HG02943 (cell line): ENCODE measurements around the gene EFNB2.

Experiments used
- ATAC-seq: cut with Tn5 transposase; IDR thresholded peaks from one replicate; pipeline ENCODE4 v1.9.1; 2021; ENCODE audit warnings: mild to moderate bottlenecking, low read depth, moderate library complexity; ENCODE audit not compliant: unreplicated experiment

The EFNB2 gene

DNA sequence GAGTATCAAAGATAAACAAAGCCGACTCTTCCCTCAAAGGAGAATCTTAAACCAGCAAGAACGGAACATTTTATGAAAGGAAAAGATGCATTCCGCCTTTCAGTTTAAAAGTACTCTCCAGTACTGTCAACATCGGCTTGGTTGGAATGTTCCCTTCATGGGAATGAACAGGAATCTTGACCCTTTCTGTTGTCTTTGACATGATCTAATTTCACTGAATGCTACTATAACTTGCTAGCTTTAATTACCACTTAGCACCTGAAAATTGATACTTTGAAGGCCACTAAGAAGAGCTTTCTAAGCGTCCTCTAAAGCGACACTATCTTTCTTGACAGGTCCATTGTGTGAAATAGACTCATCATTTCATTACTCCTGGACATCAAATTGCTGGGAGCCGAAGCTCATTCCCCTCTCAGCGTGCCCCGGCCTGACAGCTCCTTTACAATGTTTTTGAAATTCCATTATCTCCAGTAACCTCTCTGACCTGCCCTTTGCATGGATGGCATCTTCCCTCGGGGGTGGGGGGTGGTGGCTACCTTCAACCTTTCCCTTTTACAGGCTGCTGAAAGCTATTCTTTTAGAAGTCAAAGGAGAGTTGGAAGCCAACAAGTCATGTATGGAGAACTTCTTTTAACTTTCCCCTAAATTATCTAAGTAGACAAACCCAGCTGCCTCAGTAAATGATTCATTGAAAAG is 67.9 kb downstream of the EFNB2 start:
- no peak for ATAC-seq

DNA sequence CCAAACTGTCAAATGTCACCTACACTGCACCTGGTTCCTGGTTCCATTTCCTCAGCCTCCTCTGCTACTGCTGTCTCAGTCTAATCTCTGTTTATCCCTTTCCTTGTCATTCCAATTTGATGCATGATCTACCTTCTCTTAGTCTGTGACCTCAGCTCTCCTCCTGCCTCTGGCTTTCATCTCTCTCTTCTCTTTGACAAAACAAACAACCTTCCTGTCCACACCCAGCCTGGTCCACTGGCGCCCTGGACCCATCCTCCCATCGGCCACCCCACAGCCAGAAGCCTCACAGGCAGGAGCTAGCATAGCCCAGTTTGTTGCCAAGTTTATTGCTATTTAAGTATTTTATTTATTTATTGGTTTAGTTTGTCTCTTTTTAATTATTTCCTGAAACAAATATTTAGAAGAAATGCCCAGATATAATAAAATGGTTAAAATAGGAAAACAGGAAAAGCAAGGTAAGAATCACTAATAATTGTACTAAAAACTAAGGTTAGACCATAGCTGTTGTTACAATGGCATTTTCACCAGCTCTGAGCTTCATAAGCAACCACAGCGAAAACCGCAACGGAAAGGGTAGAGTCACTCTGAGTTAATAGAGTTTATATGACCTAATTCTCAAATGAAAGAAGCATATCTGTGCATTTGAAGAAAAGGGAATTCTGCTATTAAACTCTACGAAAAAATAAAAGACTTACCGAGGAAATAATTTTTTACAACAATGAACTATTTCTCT is 68.6 kb downstream of the EFNB2 start:
- ATAC-seq: no peak

DNA sequence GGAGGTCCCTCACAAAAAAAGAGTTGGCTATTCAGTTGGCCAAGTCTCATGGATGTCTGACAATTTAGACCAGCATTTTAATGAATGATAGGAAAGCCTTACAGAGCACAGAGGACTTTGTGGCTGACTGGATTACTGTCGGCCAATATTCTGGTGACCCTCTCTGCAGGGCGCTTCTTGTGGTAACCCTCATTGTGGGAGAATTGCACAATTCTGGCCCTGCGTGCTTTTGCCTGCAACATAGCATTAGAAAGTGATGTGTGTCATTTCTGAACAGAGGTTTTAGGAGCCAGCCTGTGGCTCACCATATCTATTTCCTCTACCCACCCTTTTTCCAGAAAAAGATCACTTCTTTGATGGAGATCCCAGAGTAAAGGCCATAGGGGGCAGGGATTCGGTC is 71.4 kb downstream of the EFNB2 start:
- ATAC-seq: no peak

DNA sequence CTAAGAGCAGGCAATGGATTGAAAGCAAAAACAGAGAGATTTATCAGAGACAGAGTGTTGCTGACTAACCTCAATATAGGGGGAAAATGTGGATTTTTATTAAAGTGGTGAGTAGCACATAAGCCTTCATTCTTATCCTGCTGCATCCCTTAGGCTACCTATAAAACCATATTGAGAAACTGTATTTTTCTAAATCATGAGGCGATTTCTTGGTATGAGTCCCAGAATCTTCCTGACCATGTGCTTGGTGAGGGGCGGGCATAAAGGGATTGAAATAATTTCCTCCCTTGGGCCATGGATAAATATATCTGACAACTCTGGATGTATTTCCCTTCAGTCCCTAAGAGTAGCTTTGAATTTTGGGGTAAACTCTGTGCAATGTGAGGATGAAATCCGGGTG is 72.8 kb downstream of the EFNB2 start:
- no peak for ATAC-seq

DNA sequence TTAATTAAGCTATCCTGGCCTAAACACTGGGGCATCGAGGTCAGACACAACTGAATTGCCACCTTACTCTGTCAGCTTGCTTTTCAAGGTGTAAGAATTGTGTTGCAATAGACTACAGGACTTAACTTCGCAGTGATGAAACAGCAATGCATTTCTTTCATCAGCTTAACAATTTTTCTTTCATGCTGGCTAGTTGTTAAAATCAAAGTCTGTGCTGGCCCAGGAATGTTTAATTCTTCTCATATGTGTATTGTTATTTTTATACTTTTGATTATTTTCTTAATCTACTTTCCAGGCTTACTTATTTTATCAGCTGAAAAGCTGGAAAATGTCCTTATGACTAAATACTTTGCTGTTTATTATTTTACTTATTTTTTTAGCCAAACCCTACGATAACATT is 79.7 kb downstream of the EFNB2 start:
- no peak for ATAC-seq

DNA sequence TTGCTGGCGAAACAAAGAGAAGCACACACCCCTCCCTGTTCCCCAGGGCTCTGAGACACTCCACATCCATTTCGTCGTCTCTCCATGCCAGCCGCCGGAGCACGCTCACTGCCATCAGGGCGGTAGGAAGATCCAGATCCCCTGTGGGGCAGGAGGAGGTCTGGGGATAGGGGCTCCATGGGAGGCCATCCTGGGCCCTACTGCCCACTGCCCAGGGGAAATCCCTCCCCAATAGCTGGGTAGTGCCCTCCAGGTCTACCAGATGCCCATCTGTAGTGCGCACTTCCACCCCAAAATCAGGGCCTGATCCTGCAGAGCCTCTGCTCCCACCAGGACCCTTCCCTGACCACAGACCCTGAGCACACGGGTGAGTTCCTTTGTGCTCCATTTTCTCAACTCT is 80.3 kb downstream of the EFNB2 start:
- no peak for ATAC-seq

DNA sequence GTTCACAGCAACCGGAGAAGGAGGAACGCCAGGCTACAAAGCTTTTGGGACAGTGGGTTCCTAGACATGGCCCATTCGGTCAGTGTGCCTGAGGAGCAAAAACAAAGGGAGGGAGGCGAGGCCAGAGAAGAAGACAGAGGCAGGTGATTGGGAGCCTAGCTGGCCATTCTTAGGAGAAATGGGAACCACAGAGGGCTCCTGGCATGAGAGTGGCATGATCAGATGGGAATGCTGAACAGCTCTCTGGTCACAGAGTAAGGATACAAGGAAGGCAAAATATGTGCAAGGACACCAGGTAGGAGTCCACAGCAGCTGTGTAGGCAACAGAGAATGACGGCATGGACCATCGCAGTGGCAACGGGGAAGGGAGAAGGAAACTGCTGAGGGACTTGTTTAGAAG is 82.4 kb downstream of the EFNB2 start:
- no peak for ATAC-seq

DNA sequence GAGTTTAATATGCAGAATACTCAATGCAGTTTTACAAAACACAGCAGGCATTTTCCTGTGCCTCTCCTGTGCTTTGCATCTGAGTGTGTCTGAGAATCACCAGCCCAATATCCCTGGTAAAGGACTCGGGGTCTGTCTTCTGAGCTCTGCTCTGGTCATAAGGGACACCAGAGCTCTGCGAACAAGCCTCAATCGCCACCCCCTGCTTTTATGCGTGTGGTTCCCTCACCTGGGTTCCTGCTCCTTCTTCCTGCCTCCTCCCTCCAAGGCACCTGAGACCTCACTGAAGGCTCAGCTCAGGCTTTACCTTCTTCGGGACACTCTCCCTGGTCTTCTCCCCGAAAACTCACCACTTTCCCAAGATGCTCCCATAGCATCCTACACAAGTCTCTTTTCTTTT is 84.5 kb downstream of the EFNB2 start:
- ATAC-seq: no peak

DNA sequence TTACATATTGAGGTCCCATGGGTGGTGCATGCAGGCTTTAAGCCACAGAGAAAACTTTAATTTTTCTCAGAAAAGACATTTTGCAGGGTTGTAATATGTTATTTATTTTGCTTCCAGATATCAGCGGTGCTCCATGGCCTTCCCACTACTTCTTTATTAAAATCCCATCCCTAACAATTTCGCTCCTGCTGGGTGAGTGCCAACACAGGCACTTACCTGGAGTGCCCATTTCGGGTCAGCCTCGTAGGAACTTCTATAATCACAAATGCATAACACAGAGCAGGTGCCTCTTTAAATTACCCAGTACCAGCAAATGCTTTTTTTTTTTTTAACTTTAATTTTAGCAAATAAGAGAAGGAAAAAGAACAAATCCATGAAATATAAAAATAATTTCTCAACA is 86.4 kb downstream of the EFNB2 start:
- ATAC-seq: no peak

DNA sequence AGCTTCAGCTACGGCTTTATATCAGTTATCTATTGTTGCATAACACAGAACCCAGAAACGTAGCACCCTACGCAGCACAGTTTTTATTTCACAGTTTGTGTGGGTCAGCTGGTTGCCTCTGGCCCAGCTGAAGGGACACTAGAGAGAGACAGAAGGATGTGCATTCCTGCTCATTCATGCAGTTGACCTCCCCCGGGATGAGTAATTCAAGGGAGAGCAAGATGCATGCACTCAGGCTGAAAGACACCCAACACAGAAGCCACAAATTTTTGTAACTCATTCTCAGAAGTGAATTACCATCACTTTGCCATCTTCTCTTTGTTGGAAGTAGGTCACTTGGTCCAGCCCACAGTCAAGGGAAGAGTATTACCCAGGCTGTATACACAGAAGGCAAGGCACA is 89.5 kb downstream of the EFNB2 start:
- no peak for ATAC-seq

DNA sequence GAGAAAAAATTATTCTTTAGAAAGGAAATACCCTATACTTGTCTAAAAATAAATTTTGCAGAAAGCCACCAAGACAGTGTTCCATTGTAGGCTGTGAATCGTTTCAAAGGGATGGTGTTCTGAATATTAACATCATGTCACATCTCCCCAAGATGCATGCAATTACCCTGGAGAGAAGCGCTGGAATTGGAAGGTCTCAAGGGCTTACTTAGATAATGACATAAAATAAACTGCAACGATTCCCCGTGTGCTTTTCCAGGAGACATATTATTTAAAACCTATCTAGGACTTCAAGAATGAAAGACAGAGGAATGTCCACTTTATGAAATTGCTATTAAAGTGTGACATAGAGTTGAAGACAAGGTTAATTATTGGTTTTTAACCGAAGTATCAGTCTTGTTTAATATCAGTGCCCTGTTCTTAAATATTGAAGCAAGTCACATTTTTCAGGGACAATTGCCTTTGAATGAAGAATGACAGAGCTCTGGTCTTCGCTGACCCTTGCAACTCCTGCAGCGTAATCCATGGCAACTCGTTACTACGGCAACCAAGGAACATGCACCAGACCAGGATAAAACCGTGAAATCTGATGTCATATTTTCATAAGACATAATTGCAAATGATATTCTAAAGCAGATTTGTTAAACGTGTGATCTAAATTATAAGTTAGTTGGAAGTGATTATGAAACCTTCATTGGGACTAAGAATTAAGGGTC is 91.7 kb downstream of the EFNB2 start:
- no peak for ATAC-seq

DNA sequence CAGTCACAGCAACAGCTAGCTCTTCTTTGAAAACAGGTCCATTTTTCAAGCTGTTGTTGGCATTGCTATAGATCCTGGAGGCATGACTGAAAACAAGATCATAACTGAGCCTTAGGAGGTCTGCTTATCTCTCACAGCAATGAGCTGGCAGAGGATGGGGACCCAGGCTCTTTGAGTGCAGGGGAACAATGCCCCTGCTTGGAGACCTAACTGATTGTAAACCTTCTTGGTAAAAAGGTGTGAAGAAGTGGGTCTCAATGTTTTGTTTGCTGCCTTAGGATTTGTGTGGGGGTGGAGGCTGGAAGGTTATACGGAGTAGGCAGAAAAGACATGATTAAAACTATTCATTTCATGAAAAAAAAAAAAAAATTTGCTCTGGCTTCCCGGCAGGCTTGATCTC is 94.6 kb downstream of the EFNB2 start:
- ATAC-seq: no peak
